22Rv1 (cell line): ENCODE data around the gene GALNS.

Source experiments
- H3K27ac ChIP-seq: fragments of 450-650 bp; 2 replicates; pipeline ENCODE4 v1.5.1; 2017
- ZFX ChIP-seq: fragments of 450-650 bp; IDR thresholded peaks from 2 replicates; pipeline ENCODE4 v1.6.1; 2017; ENCODE audit warnings: antibody characterized with exemption, borderline replicate concordance
- TF ChIP-seq, protein P1 (sequence below): fragments of 450-650 bp; IDR thresholded peaks from 2 replicates; pipeline ENCODE4 v1.5.1; 2017; ENCODE audit warnings: mild to moderate bottlenecking

Gene GALNS

DNA sequence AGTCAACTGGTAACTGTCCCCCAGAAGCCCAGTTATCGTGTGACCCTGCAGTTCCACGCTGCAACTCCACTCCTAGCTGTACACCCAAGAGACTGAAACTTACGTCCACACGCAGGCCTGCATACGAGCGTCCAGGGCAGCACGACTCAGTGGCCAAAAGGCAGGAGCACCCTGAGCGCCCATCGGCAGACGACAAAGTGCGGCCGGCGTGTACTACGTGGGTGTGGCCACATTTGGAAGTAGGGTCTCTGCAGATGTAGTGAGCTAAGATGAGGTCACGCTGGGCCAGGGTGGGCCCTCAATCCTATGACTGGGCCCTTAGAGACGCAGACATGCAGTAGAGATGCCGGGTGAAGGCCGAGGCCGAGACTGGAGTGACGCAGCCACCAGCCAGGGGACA, 13.5 kb downstream of the GALNS start:
- no peak for TF ChIP-seq ZFX
- TF ChIP-seq, protein P1, sequence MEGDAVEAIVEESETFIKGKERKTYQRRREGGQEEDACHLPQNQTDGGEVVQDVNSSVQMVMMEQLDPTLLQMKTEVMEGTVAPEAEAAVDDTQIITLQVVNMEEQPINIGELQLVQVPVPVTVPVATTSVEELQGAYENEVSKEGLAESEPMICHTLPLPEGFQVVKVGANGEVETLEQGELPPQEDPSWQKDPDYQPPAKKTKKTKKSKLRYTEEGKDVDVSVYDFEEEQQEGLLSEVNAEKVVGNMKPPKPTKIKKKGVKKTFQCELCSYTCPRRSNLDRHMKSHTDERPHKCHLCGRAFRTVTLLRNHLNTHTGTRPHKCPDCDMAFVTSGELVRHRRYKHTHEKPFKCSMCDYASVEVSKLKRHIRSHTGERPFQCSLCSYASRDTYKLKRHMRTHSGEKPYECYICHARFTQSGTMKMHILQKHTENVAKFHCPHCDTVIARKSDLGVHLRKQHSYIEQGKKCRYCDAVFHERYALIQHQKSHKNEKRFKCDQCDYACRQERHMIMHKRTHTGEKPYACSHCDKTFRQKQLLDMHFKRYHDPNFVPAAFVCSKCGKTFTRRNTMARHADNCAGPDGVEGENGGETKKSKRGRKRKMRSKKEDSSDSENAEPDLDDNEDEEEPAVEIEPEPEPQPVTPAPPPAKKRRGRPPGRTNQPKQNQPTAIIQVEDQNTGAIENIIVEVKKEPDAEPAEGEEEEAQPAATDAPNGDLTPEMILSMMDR, result no peak
- H3K27ac ChIP-seq, result no peak overlapping the region

DNA sequence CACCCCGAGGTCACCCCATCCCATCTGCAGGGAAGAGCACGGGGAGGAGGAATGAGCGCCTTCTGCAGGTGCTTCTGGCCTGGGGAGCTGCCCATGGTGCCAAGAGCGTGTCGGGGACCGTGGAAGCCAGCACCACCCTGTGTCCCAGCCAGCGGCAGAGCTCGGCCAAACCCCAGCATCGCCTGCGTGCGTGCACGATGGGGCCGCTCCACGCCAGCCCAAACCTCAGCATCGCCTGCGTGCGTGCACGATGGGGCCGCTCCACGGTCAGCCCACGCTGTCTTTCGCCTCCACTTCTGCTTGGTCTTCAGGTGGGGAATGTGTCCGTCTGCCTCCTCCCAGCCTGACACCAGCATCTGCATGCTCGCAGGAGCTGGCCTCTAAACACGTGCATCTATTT, 13.9 kb downstream of the GALNS start:
- TF ChIP-seq ZFX, result no peak
- TF ChIP-seq, protein P1, result no peak

DNA sequence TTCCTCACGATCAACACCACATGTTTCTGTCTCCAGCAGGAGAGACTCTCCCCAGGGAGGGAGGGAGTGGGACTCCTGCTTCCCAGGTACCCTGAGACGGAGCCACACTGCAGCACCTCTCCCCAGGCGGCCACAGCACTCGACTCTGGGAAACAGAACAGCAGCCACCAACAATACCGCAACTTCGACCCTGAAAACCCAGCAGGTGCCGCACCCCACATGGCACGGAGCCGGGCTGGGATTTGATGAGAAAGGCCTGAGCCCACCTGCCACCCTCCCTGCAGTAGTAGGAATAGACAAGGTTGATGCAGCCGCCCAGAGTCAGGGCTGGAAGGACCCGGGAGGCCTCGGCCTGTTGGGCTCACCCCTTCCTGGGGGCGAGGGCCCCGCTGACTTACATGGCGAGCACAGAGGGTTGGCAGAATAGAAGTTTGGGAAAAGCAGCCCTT, 14.4 kb downstream of the GALNS start:
- H3K27ac ChIP-seq, result no peak overlapping the region
- TF ChIP-seq, protein P1, result no peak
- TF ChIP-seq ZFX, result no peak

More for the DNA sequence above, 13.9 kb downstream of the GALNS start:
- H3K27ac ChIP-seq, result no peak overlapping the region

DNA sequence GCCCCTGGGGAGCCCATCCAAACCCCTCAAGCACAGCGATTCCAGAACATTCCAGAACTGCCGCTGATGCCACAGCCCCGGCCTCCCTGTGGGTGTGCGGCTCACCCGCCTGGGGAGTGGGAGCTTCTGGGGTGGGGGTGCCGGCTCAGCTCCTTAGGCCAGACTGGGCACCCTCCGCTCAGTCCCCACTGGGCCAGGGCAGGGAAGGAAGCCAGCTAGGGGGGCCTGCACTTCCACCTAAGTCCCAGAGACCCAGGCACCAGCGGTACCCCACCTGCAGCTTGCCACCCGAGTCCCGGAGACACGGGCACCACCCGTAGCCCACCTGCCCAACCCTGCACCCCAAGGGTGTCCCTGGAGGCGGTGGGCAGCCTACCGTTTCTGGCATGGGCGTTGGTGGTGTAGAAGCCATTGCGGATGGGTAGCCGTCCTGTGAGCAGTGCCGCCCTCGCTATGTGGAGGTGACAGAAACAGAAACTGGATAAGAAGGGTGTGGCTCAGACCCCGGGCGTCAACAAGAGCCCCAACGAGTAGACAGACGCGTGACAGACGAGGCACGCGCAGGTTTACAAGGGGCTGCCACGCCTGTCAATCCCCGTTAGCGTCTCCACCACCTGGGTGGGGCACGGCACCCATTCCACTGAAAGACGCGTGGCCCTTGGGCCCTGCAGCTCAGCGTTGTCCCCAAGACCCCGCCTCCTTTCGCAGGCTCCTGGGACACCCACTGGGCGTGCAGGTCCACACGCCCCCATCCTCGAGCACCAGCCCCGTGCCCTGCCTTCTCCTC, 15.0 kb downstream of the GALNS start:
- H3K27ac ChIP-seq, result no peak overlapping the region
- TF ChIP-seq, protein P1, result no peak
- TF ChIP-seq ZFX, result no peak

DNA sequence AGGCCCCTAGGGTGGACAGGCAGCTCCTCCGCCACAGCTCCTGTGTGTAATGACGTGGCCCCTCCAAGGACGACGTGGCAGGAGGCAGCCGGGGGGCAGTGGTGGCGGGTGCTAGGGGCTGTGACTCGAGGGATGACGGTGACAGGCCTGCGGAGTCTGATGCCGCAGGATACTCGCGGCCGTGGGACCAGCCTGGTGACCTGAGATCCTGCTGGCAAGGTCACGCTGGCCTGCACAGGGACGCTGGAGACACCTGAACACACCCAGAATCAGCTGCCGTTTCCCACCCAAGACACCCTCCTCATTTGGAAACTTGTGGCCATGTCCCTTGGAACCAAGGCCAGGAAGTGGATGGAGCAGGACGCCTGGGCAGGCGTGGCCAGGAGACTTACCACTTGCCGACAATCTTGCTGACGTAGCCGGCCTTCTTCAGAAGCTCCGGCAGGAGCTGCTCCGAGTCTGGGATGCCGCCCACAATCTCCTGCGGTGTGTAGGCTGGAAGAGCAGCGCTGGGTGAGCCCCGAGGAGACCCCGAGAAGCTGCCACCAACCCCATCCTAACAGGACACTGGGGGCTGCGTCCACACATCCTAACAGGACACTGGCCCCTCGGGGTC, 16.0 kb downstream of the GALNS start:
- H3K27ac ChIP-seq, result no peak overlapping the region
- TF ChIP-seq, protein P1, result no peak
- TF ChIP-seq ZFX, result no peak

DNA sequence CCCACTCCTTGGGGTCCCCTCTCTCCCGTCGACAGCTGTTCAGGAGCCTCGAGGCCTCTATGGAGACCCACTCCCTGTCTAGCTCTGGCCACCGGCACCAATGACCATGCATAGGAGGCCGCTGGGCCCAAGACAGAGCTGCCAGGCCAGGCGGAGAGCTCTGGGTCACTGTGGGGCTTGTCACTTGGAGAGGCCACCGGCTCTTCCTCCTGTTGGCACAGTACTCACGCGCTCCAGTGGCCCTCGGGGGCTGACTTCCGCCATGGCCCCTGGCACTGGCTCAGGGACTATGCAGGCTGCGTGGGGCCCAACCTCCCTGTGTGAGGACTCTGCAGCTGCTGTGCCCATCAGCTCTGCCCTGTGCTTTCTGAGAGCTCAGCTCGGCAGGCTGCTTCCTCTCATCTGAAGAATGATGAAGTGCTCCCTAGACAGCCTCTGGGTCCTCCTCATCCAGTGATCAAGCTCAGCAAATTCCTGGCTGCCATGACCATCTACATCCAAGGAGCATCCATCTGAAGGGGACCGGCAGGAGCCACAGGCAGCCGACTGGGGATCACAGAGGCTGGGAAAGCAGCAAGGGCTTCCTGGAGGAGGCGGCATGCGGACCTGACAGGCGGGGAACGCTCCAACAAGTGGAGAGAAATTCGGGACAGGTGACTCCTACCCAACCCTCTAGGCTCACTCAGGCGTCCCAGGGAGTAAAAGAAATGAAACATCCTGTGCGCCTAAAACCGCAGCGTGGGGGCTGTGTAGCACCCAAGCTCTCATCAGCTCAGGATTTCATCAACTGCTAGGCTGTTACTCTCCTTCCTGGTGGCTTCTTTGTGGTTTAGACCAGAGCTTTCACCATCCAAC, 16.8 kb downstream of the GALNS start:
- no peak for TF ChIP-seq ZFX
- TF ChIP-seq, protein P1, result no peak
- H3K27ac ChIP-seq, result no peak overlapping the region
